Stimulated activated CD8-positive, alpha-beta memory T cell treated with anti-CD3 and anti-CD28 coated beads, Interleukin-7, amount 100 ng/mL, for 48 hours (primary cell): ENCODE results near the gene SFT2D3.

Source experiments
- DNase-seq, 2 donors: peaks; one replicate each; pipeline ENCODE4 v3.0.0-alpha.2; 2020; ENCODE audit warnings: low read depth in 1 of 2; ENCODE audit errors: extremely low read depth in 1 of 2

SFT2D3 gene

GRCh38 chr2:127705391-127706065 lies 4.2 kb downstream of the SFT2D3 start:
- DNase-seq = no peak

- no peak for DNase-seq
Observed at GRCh38 chr2:127706215-127706990, 5.1 kb downstream of the SFT2D3 start.

GRCh38 chr2:127707890-127708648 lies 6.8 kb downstream of the SFT2D3 start:
- no peak for DNase-seq

- no peak for DNase-seq
Observed at GRCh38 chr2:127709336-127709735, 8.0 kb downstream of the SFT2D3 start.

GRCh38 chr2:127712999-127713398 lies 11.7 kb downstream of the SFT2D3 start:
- no peak for DNase-seq

- no peak for DNase-seq
Observed at GRCh38 chr2:127713562-127713961, 12.3 kb downstream of the SFT2D3 start.

GRCh38 chr2:127715778-127716449 lies 14.6 kb downstream of the SFT2D3 start:
- no peak for DNase-seq

GRCh38 chr2:127718271-127718670 lies 17.0 kb downstream of the SFT2D3 start:
- DNase-seq = no peak

GRCh38 chr2:127719301-127720218 lies 18.3 kb downstream of the SFT2D3 start:
- no peak for DNase-seq

- DNase-seq = no peak
Observed at GRCh38 chr2:127721311-127721977, 20.1 kb downstream of the SFT2D3 start.

GRCh38 chr2:127721978-127722355 lies 20.7 kb downstream of the SFT2D3 start:
- DNase-seq = no peak

GRCh38 chr2:127722807-127723206 lies 21.5 kb downstream of the SFT2D3 start:
- no peak for DNase-seq

GRCh38 chr2:127726158-127726880 lies 25.0 kb downstream of the SFT2D3 start:
- DNase-seq = no peak

- no peak for DNase-seq
Observed at GRCh38 chr2:127733113-127733815, 32.0 kb downstream of the SFT2D3 start.

GRCh38 chr2:127733816-127734537 lies 32.7 kb downstream of the SFT2D3 start:
- DNase-seq = no peak

GRCh38 chr2:127735044-127735443 lies 33.7 kb downstream of the SFT2D3 start:
- DNase-seq = no peak

- no peak for DNase-seq
Observed at GRCh38 chr2:127735537-127736399, 34.5 kb downstream of the SFT2D3 start.
